AG04449 (cell line): ENCODE measurements around the gene FIGN.

Source experiments
- CTCF ChIA-PET: fragments of 350-600 bp; formaldehyde crosslinking; extraction: SDS; loops from one replicate; lab custom pipeline; 2021; ENCODE audit warnings: antibody characterized with exemption; lab: Yijun Ruan, JAX
- POLR2A ChIA-PET: fragments of 400-600, 350-600 bp; formaldehyde crosslinking; extraction: SDS; loops from one replicate; lab custom pipeline; 2020; ENCODE audit warnings: antibody characterized with exemption, inconsistent platforms; lab: Yijun Ruan, JAX
- DNase-seq: peaks from one replicate; pipeline ENCODE4 v3.0.0-alpha.2; 2010; ENCODE audit warnings: low read depth, low spot score
- H3K4me3 ChIP-seq: 2 replicates; pipeline ENCODE4 v1.5.1; 2011; ENCODE audit warnings: low read depth, mild to moderate bottlenecking, control low read depth, low read length
- TF ChIP-seq, protein P1 (sequence below): IDR thresholded peaks from one replicate; pipeline ENCODE4 v1.5.1; 2011; ENCODE audit warnings: mild to moderate bottlenecking, moderate library complexity, low read length, control low read depth, inconsistent platforms; ENCODE audit not compliant: insufficient read depth; ENCODE audit errors: missing control alignments

Gene FIGN

DNA sequence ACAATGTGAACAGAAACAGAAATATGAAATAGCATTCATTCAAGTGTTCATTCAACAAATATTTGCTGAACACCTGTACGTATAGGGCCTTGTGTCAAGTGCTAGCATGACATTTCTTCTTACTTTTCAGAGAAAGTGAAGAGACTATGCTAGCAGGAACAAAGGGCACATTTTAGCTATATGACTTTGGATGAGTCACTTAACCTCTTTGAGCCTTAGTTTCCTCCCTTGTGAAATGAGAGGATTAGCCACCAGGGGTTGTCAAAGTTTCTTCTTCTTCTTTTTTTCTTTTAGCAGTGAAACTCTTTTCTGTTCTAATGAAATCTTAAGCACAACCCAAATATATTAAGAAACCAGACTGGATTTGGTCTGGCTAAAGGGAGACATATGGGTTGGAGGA is 53.1 kb downstream of the FIGN start:
- no peak overlapping the region for H3K4me3 ChIP-seq
- DNase-seq, result no peak
- TF ChIP-seq, protein P1, sequence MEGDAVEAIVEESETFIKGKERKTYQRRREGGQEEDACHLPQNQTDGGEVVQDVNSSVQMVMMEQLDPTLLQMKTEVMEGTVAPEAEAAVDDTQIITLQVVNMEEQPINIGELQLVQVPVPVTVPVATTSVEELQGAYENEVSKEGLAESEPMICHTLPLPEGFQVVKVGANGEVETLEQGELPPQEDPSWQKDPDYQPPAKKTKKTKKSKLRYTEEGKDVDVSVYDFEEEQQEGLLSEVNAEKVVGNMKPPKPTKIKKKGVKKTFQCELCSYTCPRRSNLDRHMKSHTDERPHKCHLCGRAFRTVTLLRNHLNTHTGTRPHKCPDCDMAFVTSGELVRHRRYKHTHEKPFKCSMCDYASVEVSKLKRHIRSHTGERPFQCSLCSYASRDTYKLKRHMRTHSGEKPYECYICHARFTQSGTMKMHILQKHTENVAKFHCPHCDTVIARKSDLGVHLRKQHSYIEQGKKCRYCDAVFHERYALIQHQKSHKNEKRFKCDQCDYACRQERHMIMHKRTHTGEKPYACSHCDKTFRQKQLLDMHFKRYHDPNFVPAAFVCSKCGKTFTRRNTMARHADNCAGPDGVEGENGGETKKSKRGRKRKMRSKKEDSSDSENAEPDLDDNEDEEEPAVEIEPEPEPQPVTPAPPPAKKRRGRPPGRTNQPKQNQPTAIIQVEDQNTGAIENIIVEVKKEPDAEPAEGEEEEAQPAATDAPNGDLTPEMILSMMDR, result no peak
- CTCF ChIA-PET, result no interaction called here
- POLR2A ChIA-PET, result no interaction called here

DNA sequence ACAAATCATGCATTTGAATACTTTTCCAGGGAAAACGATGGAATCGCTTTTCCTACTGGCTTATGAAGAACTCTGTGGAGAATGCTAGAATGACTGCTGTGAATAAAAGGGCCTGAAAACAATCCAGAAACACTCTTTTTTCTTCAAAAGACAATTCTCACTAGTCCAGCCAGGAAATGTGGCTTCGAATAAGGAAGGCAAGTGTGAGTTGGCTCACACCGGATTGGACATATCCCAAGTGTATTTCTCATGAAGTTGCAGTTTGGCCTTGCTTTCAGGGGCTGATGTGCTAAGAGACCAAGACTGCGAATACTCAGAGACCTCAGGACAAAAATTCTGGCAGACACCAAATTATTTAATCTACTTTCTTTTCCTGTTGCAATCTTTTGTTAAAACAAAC is 54.1 kb downstream of the FIGN start:
- TF ChIP-seq, protein P1, result no peak
- DNase-seq, result no peak
- ChIA-PET POLR2A (no interaction called here), CTCF (no interaction called here)
- H3K4me3 ChIP-seq, result no peak overlapping the region

DNA sequence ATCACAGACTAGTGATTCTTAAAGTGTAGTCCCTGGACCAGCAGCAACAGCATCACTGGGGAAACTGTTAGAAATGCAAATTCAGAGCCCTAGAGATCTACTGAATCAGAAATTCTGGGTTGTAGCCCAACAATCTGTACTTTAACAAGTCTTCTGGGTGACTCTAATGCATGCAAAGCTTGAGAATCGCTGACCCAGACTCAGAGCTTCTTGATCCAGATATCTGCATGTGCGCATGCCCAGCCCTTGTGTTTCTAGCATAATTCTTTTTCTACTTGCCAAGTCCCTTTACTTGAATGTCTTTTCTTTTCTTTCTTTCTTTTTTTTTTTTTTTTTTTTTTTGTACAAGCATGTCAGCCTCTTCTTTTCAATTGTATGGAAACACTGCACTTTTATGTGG is 60.4 kb downstream of the FIGN start:
- CTCF ChIA-PET, result no interaction called here
- POLR2A ChIA-PET, result no interaction called here
- DNase-seq, result no peak
- H3K4me3 ChIP-seq, result no peak overlapping the region
- TF ChIP-seq, protein P1, result no peak

DNA sequence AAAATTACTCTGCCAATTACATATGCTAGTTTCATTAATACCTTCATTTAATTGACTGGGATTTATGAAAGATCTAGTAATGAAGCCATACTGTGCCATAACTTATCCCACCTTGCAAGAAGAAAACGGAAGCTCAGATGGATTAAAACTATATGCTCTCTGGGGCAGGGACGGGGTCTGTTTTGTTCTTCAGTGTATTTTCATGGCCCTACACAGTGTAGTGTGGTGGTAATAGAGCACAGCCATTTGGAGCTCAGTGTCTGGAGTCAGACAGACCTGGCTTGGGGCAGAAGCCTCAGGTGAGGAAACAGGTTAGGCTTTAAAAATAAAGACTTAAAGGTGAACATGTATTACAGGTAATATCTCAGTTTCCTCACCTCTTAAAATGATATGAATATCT is 62.3 kb downstream of the FIGN start:
- no peak for DNase-seq
- ChIA-PET CTCF (no interaction called here), POLR2A (no interaction called here)
- TF ChIP-seq, protein P1, result no peak
- no peak overlapping the region for H3K4me3 ChIP-seq

DNA sequence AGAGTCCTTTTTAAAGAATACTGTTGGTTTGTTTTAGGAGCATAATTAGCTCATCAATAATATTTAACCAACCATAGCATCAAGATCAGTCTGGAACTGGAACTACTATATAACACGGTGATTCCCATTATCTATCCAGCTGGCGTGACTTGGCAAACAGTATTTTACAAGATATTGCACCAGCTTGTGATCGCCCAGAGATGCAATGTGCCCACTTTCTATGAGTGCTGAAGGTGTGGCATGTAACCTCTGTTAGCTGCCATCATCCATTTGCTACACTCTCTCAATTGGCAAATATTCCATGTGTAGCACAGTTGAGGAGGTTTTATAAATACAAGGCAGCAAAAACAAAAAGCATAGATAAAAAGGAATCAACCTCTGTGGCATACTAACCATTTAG is 64.9 kb downstream of the FIGN start:
- POLR2A ChIA-PET, result no interaction called here
- TF ChIP-seq, protein P1, result no peak
- H3K4me3 ChIP-seq, result no peak overlapping the region
- DNase-seq, result no peak
- CTCF ChIA-PET, result no interaction called here

DNA sequence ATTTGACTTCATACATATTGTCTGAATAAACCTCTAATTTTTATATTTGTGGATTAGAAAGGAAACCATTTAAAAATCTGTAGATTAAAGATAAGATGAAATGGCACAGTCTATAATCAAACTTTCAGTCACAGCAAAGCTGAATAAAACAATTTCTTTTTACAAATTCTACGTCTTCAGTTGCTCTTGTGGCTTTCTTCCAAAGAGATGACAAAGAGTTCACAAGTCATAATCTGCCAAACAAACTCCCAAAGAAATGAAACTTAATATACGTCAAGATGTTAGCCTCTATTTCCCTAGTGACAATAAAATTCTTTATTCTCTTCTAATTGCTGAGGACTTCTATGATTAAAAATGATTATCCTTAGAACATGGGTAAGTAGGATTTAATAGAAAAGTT is 66.3 kb downstream of the FIGN start:
- ChIA-PET CTCF (no interaction called here), POLR2A (no interaction called here)
- no peak for DNase-seq
- TF ChIP-seq, protein P1, result no peak
- no peak overlapping the region for H3K4me3 ChIP-seq
